GM12878 (cell line): ENCODE results near the gene FAM76B. TPM values are rescaled to one million over a fixed set of nuclear protein-coding genes. Genes with fewer than 3 reads are reported as not detected.

ENCODE experiments used
- BACH1 ChIP-seq: fragments of 450-650 bp; IDR thresholded peaks from 2 replicates; pipeline ENCODE4 v1.6.1; 2017; ENCODE audit warnings: mild to moderate bottlenecking, borderline replicate concordance
- BCL11A ChIP-seq: IDR thresholded peaks from 2 replicates; pipeline ENCODE4 v1.6.1; 2011; ENCODE audit warnings: low read depth, low read length
- BMI1 ChIP-seq: fragments of 450-650 bp; IDR thresholded peaks from 2 replicates; pipeline ENCODE4 v1.6.1; 2016; ENCODE audit warnings: mild to moderate bottlenecking, moderate library complexity, borderline replicate concordance
- CEBPB ChIP-seq, 2 experiments: fragments of 150-350 bp in 1 of 2; IDR thresholded peaks; 2 replicates each; pipeline ENCODE4 v1.6.1; 2012 to 2014; ENCODE audit warnings: low read depth in 2 of 2, low read length in 2 of 2, borderline replicate concordance in 1 of 2, inconsistent platforms in 1 of 2
- EP300 ChIP-seq, 2 experiments: fragments of 150-350 bp in 1 of 2; IDR thresholded peaks; 2 replicates each; pipeline ENCODE4 v1.6.1; 2011 to 2012; ENCODE audit warnings: low read depth in 2 of 2, low read length in 2 of 2, borderline replicate concordance in 1 of 2, improper control_type of control experiment in 1 of 2, inconsistent platforms in 1 of 2; ENCODE audit not compliant: control insufficient read depth in 1 of 2
- GABPA ChIP-seq: IDR thresholded peaks from 2 replicates; pipeline ENCODE4 v1.6.1; 2014; ENCODE audit warnings: antibody characterized with exemption, low read depth, mild to moderate bottlenecking, inconsistent platforms
- HDAC6 ChIP-seq: fragments of 200-600 bp; sonication (generic); IDR thresholded peaks from one replicate; pipeline ENCODE4 v1.8.0; 2017; ENCODE audit warnings: antibody characterized with exemption; ENCODE audit not compliant: unreplicated experiment
- IKZF1 ChIP-seq: fragments of 450-650 bp; conservative IDR thresholded peaks from 2 replicates; pipeline ENCODE4 v1.6.1; 2017; ENCODE audit warnings: antibody characterized with exemption, mild to moderate bottlenecking
- KDM1A ChIP-seq: fragments of 200-600 bp; sonication (generic); IDR thresholded peaks from 2 replicates; pipeline ENCODE4 v1.6.1; 2016; ENCODE audit warnings: borderline replicate concordance
- KLF5 ChIP-seq: fragments of 450-650 bp; IDR thresholded peaks from 2 replicates; pipeline ENCODE4 v1.6.1; 2014; ENCODE audit warnings: mild to moderate bottlenecking; ENCODE audit not compliant: partially characterized antibody
- LARP7 ChIP-seq: fragments of 450-650 bp; IDR thresholded peaks from 2 replicates; pipeline ENCODE4 v1.6.1; 2017; ENCODE audit warnings: mild to moderate bottlenecking
- MYC ChIP-seq: IDR thresholded peaks from 2 replicates; pipeline ENCODE4 v1.6.1; 2011; ENCODE audit warnings: mild to moderate bottlenecking, low read length, moderate library complexity, inconsistent platforms; ENCODE audit not compliant: insufficient read depth, insufficient replicate concordance, insufficient read length, severe bottlenecking
- NBN ChIP-seq: fragments of 450-650 bp; IDR thresholded peaks from 2 replicates; pipeline ENCODE4 v1.6.1; 2016
- NFXL1 ChIP-seq: fragments of 450-650 bp; IDR thresholded peaks from 2 replicates; pipeline ENCODE4 v1.6.1; 2017; ENCODE audit warnings: antibody characterized with exemption, mild to moderate bottlenecking, borderline replicate concordance
- NR2C1 ChIP-seq: fragments of 450-650 bp; IDR thresholded peaks from 2 replicates; pipeline ENCODE4 v1.6.1; 2017; ENCODE audit warnings: antibody characterized with exemption, mild to moderate bottlenecking, moderate library complexity
- NR2C2 ChIP-seq: IDR thresholded peaks from 2 replicates; pipeline ENCODE4 v1.6.1; 2011; ENCODE audit warnings: borderline replicate concordance, low read depth; ENCODE audit not compliant: control insufficient read depth, insufficient read length
- NRF1 ChIP-seq: conservative IDR thresholded peaks from 2 replicates; pipeline ENCODE4 v1.6.1; 2011; ENCODE audit warnings: mild to moderate bottlenecking, low read depth, low read length, improper control_type of control experiment
- SIX5 ChIP-seq: IDR thresholded peaks from 2 replicates; pipeline ENCODE4 v1.6.1; 2011; ENCODE audit warnings: mild to moderate bottlenecking, low read depth, low read length, moderate library complexity; ENCODE audit not compliant: severe bottlenecking
- SPI1 ChIP-seq: IDR thresholded peaks from 2 replicates; pipeline ENCODE4 v1.6.1; 2011; ENCODE audit warnings: low read depth, mild to moderate bottlenecking, low read length, moderate library complexity, borderline replicate concordance; ENCODE audit not compliant: insufficient read depth
- SRF ChIP-seq, 2 experiments: IDR thresholded peaks; 2 replicates each; pipeline ENCODE4 v1.6.1; 2011; ENCODE audit warnings: low read depth in 2 of 2, low read length in 2 of 2, mild to moderate bottlenecking in 1 of 2, moderate library complexity in 1 of 2
- ZBED1 ChIP-seq: IDR thresholded peaks from 2 replicates; pipeline ENCODE4 v1.6.1; 2016; ENCODE audit warnings: borderline replicate concordance
- ZSCAN29 ChIP-seq: fragments of 450-650 bp; IDR thresholded peaks from 2 replicates; pipeline ENCODE4 v1.6.1; 2017; ENCODE audit warnings: mild to moderate bottlenecking, moderate library complexity
- polyA plus RNA-seq, 11 experiments: library from polyadenylated mRNA; depleted of rRNA in 4 of 11; unstranded in 6 of 11; stranded (reverse) in 5 of 11; fragments of >200 nt; fragmentation: Nextera tagmentation in 4 of 11; fragmentation: Illumina TruSeq in 1 of 11; extraction: Ambion mirVana in 4 of 11; extraction: Trizol in 1 of 11; gene quantifications; 1 replicate in 1 of 11; 2 replicates in 10 of 11; pipeline versions ENCODE4 v1.2.1 to v1.2.3, GENCODE V29; 2011 to 2016; ENCODE audit warnings: inconsistent platforms in 2 of 11, missing spikeins in 2 of 11, low read depth in 1 of 11
- total RNA-seq, 4 experiments: library from RNA; depleted of rRNA in 3 of 4; stranded (reverse); fragments of >200 nt in 3 of 4; fragmentation: Illumina TruSeq in 1 of 4; extraction: Trizol in 1 of 4; gene quantifications; 2 replicates each; pipeline versions ENCODE4 v1.2.1 to v1.2.3, GENCODE V29; 2013 to 2021
- TF ChIP-seq, protein P1 (sequence below): fragments of 450-650 bp; IDR thresholded peaks from 2 replicates; pipeline ENCODE4 v1.6.1; 2014; ENCODE audit warnings: mild to moderate bottlenecking
- TF ChIP-seq, protein P2 (sequence below): IDR thresholded peaks from 2 replicates; pipeline ENCODE4 v1.6.1; 2011; ENCODE audit warnings: low read depth, low read length, improper control_type of control experiment, borderline replicate concordance
- TF ChIP-seq, protein P3 (sequence below): fragments of 450-650 bp; IDR thresholded peaks from 2 replicates; pipeline ENCODE4 v1.6.1; 2018; ENCODE audit warnings: borderline replicate concordance, mild to moderate bottlenecking; ENCODE audit not compliant: partially characterized antibody

The FAM76B gene
- total and polyA plus RNA-seq, 10 of the 15 experiments (the other 5 are each of a cell fraction or from before 2014, with no cell fraction given) = 13.5 to 56.8 (median 28.4) TPM

DNA sequence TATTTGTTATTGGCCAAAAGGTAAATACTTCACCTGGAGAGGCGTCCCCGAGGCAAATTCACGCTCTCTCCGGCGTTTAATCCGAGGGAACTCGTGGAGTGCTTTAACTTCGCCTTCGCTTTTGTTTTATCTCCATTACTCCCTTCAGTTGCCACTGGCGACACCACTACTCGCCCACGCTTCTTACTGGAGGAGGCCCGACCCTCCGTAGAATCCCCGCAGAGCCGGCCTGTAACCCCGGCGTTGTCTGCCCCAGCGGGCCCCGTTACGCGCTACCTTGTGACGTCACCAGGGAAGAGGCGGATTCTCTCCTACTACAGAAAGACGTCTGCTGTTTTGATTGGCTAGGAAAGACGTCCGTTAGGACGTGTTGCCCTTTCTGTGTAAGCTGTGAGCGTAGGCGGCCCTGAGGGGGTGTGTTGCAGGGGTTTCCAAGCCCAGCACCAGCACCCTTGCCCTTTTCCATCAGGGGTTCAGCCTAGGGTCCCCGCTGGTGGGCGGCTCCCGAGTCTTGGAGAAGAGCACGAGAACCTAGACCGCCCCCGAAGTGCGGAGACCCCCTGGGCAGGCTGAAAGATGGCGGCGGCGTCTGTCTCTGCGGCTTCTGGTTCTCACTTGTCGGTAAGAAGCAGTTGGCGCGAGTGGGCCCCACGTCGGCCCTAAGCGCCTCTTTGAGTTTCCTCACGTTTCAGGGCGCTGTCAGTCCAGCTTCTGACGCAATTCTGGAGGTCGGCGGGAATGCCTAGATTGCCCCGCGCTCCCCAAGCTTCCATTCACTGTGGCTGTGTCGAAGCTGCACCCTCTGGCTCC, 746 bp upstream of the FAM76B start, which contains the start of gene CEP57 (continued):
- TF ChIP-seq SPI1 (no peak), NRF1 (no peak), IKZF1 (peak; percentile 68; the same call in 1 of the 2 replicates), BCL11A (no peak), KDM1A (no peak), SIX5 (no peak), GABPA (peak; percentile 73), MYC (no peak), ZSCAN29 (no peak), NBN (peak; percentile 100), LARP7 (peak; percentile 36; the same call in 1 of the 2 replicates), ZBED1 (no peak), HDAC6 (no peak), SRF (IDR thresholded peaks at IDR 0.05; ENCODE audit: low read depth in 2 of 2, low read length in 2 of 2) (no peak), NR2C2 (no peak), NFXL1 (no peak), CEBPB (IDR thresholded peaks at IDR 0.05; ENCODE audit: borderline replicate concordance in 1 of 2, low read depth in 2 of 2, low read length in 2 of 2) (no peak), BMI1 (no peak), NR2C1 (no peak; the same call in 1 of the 2 replicates), EP300 (IDR thresholded peaks at IDR 0.05; ENCODE audit: borderline replicate concordance in 1 of 2, control insufficient read depth in 1 of 2, low read depth in 2 of 2, low read length in 2 of 2) (0 out of 4 replicates have a peak, but pooled peaks of 1 of the 2 experiments have one; percentile 40), KLF5 (no peak), BACH1 (peak; percentile 45; the same call in 1 of the 2 replicates)
- TF ChIP-seq, protein P1, sequence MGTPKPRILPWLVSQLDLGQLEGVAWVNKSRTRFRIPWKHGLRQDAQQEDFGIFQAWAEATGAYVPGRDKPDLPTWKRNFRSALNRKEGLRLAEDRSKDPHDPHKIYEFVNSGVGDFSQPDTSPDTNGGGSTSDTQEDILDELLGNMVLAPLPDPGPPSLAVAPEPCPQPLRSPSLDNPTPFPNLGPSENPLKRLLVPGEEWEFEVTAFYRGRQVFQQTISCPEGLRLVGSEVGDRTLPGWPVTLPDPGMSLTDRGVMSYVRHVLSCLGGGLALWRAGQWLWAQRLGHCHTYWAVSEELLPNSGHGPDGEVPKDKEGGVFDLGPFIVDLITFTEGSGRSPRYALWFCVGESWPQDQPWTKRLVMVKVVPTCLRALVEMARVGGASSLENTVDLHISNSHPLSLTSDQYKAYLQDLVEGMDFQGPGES = 0 out of 2 replicates have a peak, but pooled peaks have one; percentile 46
- TF ChIP-seq, protein P2, sequence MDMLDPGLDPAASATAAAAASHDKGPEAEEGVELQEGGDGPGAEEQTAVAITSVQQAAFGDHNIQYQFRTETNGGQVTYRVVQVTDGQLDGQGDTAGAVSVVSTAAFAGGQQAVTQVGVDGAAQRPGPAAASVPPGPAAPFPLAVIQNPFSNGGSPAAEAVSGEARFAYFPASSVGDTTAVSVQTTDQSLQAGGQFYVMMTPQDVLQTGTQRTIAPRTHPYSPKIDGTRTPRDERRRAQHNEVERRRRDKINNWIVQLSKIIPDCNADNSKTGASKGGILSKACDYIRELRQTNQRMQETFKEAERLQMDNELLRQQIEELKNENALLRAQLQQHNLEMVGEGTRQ = no peak
- TF ChIP-seq, protein P3, sequence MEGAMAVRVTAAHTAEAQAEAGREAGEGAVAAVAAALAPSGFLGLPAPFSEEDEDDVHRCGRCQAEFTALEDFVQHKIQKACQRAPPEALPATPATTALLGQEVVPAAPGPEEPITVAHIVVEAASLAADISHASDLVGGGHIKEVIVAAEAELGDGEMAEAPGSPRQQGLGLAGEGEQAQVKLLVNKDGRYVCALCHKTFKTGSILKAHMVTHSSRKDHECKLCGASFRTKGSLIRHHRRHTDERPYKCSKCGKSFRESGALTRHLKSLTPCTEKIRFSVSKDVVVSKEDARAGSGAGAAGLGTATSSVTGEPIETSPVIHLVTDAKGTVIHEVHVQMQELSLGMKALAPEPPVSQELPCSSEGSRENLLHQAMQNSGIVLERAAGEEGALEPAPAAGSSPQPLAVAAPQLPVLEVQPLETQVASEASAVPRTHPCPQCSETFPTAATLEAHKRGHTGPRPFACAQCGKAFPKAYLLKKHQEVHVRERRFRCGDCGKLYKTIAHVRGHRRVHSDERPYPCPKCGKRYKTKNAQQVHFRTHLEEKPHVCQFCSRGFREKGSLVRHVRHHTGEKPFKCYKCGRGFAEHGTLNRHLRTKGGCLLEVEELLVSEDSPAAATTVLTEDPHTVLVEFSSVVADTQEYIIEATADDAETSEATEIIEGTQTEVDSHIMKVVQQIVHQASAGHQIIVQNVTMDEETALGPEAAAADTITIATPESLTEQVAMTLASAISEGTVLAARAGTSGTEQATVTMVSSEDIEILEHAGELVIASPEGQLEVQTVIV = peak; percentile 22
